Mesenteric fat pad (tissue), 1 donor: Measurements from ENCODE around the gene ZNF343. TPM values are rescaled to one million over a fixed set of nuclear protein-coding genes. Genes with fewer than 3 reads are reported as not detected.
A peak's percentile ranks its signal among the peaks of the same experiment; 100 is the strongest.
"Not testable (repeated sequence)": the region's sequence is repeated elsewhere in the genome, so short reads cannot be mapped to it uniquely, and the experiment has no call there.

Experiments
- DNase-seq: peaks from one replicate; pipeline ENCODE4 v3.0.0-alpha.2; 2020; ENCODE audit warnings: low spot score
- long read RNA-seq: library from polyadenylated mRNA; unstranded; transcript quantifications from one replicate; pipeline ENCODE4 v2.0.0, GENCODE V29; 2020
- total RNA-seq: library from RNA; stranded (reverse); fragmentation: NEBNext Ultra II Directional; extraction: Animal tissue kit (Norgen Biotek cat#: 25700); gene quantifications from one replicate; pipeline ENCODE4 v1.2.1, GENCODE V29; 2021
- donor health status: DM: yes; HTN: yes; CAD: no.

ZNF343 gene
- 14.4 TPM for total RNA-seq
- long read RNA-seq, partial matches to known transcripts = 0 of 9 reads
- long read RNA-seq, other reads (novel, unspliced or antisense) = 6 of 9 reads

- DNase-seq = peak; percentile 92
Measured at GRCh38 chr20:2508631-2509467, at the start of gene ZNF343. Gene ZNF343, minus strand, starts transcription at chr20:2508915. Its CDS starts 15,020 bp downstream, at chr20:2493895.

GRCh38 chr20:2557873-2558580 lies 49.3 kb upstream of the ZNF343 start:
- no peak for DNase-seq

- no peak for DNase-seq
Measured at GRCh38 chr20:2545594-2545993, 36.9 kb upstream of the ZNF343 start.

GRCh38 chr20:2544211-2544610 lies 35.5 kb upstream of the ZNF343 start:
- no peak for DNase-seq

- DNase-seq = no peak
Measured at GRCh38 chr20:2542361-2542760, 33.6 kb upstream of the ZNF343 start.

- DNase-seq = no peak
Measured at GRCh38 chr20:2541940-2542339, 33.2 kb upstream of the ZNF343 start.

GRCh38 chr20:2538931-2539720 lies 30.4 kb upstream of the ZNF343 start:
- no peak for DNase-seq

GRCh38 chr20:2538356-2538755 lies 29.6 kb upstream of the ZNF343 start:
- no peak for DNase-seq

- no peak for DNase-seq
Measured at GRCh38 chr20:2537101-2537500, 28.4 kb upstream of the ZNF343 start.

GRCh38 chr20:2536560-2536986 lies 27.9 kb upstream of the ZNF343 start, which contains the start of gene TMC2:
Gene TMC2, plus strand, starts transcription at chr20:2536573. Its CDS starts 49 bp downstream, at chr20:2536622.
- no peak for DNase-seq

GRCh38 chr20:2535711-2536559 lies 27.2 kb upstream of the ZNF343 start:
- DNase-seq = no peak

- DNase-seq = no peak
Measured at GRCh38 chr20:2533118-2533517, 24.4 kb upstream of the ZNF343 start.

- DNase-seq = peak; percentile 39
Measured at GRCh38 chr20:2528671-2529271, 20.1 kb upstream of the ZNF343 start.

- no peak for DNase-seq
Measured at GRCh38 chr20:2527762-2528161, 19.0 kb upstream of the ZNF343 start.

- not testable (repeated sequence) for DNase-seq
Measured at GRCh38 chr20:2526218-2526583, 17.5 kb upstream of the ZNF343 start.

- DNase-seq = peak; percentile 89
Measured at GRCh38 chr20:2524709-2525506, 16.2 kb upstream of the ZNF343 start.

GRCh38 chr20:2523919-2524708 lies 15.4 kb upstream of the ZNF343 start:
- peak; percentile 97 for DNase-seq

- not testable (repeated sequence) for DNase-seq
Measured at GRCh38 chr20:2522826-2523429, 14.2 kb upstream of the ZNF343 start.
